Smooth muscle cell (in vitro differentiated cells): ENCODE data around the gene PLEKHG4B. TPM values are rescaled to one million over a fixed set of nuclear protein-coding genes. Genes with fewer than 3 reads are reported as not detected.

Source experiments
- DNase-seq: peaks from one replicate; lab custom pipeline; 2025; ENCODE audit not compliant: unreplicated experiment; lab: John Stamatoyannopoulos, UW
- H2AFZ ChIP-seq: fragments of 200-600 bp; sonication (generic); 2 replicates; pipeline ENCODE4 v1.6.0; 2016; ENCODE audit warnings: antibody characterized with exemption, low read depth, mild to moderate bottlenecking
- H3F3A ChIP-seq: fragments of 200-600 bp; sonication (generic); 2 replicates; pipeline ENCODE4 v1.6.0; 2017; ENCODE audit warnings: antibody characterized with exemption, low read depth
- H3K27ac ChIP-seq: fragments of 200-600 bp; sonication (generic); 2 replicates; pipeline ENCODE4 v1.5.1; 2016; ENCODE audit warnings: low read depth, mild to moderate bottlenecking
- H3K27me3 ChIP-seq: fragments of 200-600 bp; sonication (generic); 2 replicates; pipeline ENCODE4 v1.6.1; 2016; ENCODE audit warnings: low read depth, mild to moderate bottlenecking
- H3K36me3 ChIP-seq: fragments of 200-600 bp; sonication (generic); 2 replicates; pipeline ENCODE4 v1.5.1; 2016; ENCODE audit warnings: low read depth
- H3K4me1 ChIP-seq: fragments of 200-600 bp; sonication (generic); 2 replicates; pipeline ENCODE4 v1.5.1; 2016; ENCODE audit warnings: low read depth
- H3K4me2 ChIP-seq: fragments of 200-600 bp; sonication (generic); 2 replicates; pipeline ENCODE4 v1.6.0; 2016; ENCODE audit warnings: mild to moderate bottlenecking
- H3K4me3 ChIP-seq: fragments of 200-600 bp; sonication (generic); 2 replicates; pipeline ENCODE4 v1.5.1; 2016; ENCODE audit warnings: mild to moderate bottlenecking
- H3K79me2 ChIP-seq: fragments of 200-600 bp; sonication (generic); 2 replicates; pipeline ENCODE4 v1.6.0; 2016; ENCODE audit warnings: low read depth, mild to moderate bottlenecking
- H3K9ac ChIP-seq: fragments of 200-600 bp; sonication (generic); 2 replicates; pipeline ENCODE4 v1.6.0; 2016; ENCODE audit warnings: low read depth
- H3K9me3 ChIP-seq: fragments of 200-600 bp; sonication (generic); replicated peaks from 2 replicates; pipeline ENCODE4 v1.5.1; 2016; ENCODE audit warnings: low read depth
- H4K20me1 ChIP-seq: fragments of 200-600 bp; sonication (generic); 2 replicates; pipeline ENCODE4 v1.6.0; 2016; ENCODE audit warnings: low read depth
- CTCF ChIP-seq: fragments of 200-600 bp; sonication (generic); IDR thresholded peaks from 2 replicates; pipeline ENCODE4 v1.5.1; 2017; ENCODE audit warnings: borderline replicate concordance, mild to moderate bottlenecking, antibody characterized with exemption; ENCODE audit not compliant: insufficient read depth, poor library complexity, severe bottlenecking
- WGBS: methylation state at CpG from one replicate; pipeline ENCODE4 v1.1.7; 2016; ENCODE audit warnings: low lambda C conversion rate; 5-methylcytosine and 5-hydroxymethylcytosine counted together
- polyA plus RNA-seq: library from polyadenylated mRNA; unstranded; fragments of >200 nt; fragmentation: Nextera tagmentation; extraction: Ambion mirVana; gene quantifications from 2 replicates; pipeline ENCODE4 v1.2.1, GENCODE V29; 2016
- total RNA-seq: library from RNA; depleted of rRNA; stranded (reverse); fragments of >200 nt; gene quantifications from 2 replicates; pipeline ENCODE4 v1.2.3, GENCODE V29; 2014

The PLEKHG4B gene
- total and polyA plus RNA-seq, 2 experiments from 2014 or later: 6.3 to 12.1 TPM

- H3K27me3 ChIP-seq: no peaks in the 10 kb centered on the region
- peaks cover 3% of the 10 kb centered on the region for H3K4me1 ChIP-seq
- no peak within 1 kb of the TSS for H3K4me3 ChIP-seq
- no peaks in the 10 kb centered on the region for H3F3A ChIP-seq
- no peaks in the 10 kb centered on the region for H3K79me2 ChIP-seq
- 93% methylated on average over 44 of the region's 56 CpGs for WGBS
- no peak for TF ChIP-seq CTCF
- no peak within 1 kb of the TSS for H2AFZ ChIP-seq
- no peak for DNase-seq
- no peak within 1 kb of the TSS for H3K27ac ChIP-seq
- peaks cover 4% of the 10 kb centered on the region for H4K20me1 ChIP-seq
- no peak within 1 kb of the TSS for H3K4me2 ChIP-seq
- no peaks in the 10 kb centered on the region for H3K9me3 ChIP-seq
- no peak within 1 kb of the TSS for H3K9ac ChIP-seq
- no peaks in the 10 kb centered on the region for H3K36me3 ChIP-seq
Observed at GRCh38 chr5:191036-191948, 99.3 kb downstream of the PLEKHG4B start, which contains the start of gene LRRC14B. Gene LRRC14B (plus strand): TSS chr5:191495. CDS start chr5:191539, 44 bp downstream.

GRCh38 chr5:191949-192690 lies 100.2 kb downstream of the PLEKHG4B start:
- no peaks in the 10 kb centered on the region for H3K27me3 ChIP-seq
- H2AFZ ChIP-seq: no peak overlapping the region

GRCh38 chr5:192691-192969 lies 100.7 kb downstream of the PLEKHG4B start:
- no peaks in the 10 kb centered on the region for H3K36me3 ChIP-seq
- WGBS: 88% methylated on average over 9 of the region's 9 CpGs

More at GRCh38 chr5:191949-192690, 100.2 kb downstream of the PLEKHG4B start:
- H3K9ac ChIP-seq: no peak overlapping the region
- H3K79me2 ChIP-seq: no peaks in the 10 kb centered on the region
- peaks cover 4% of the 10 kb centered on the region for H4K20me1 ChIP-seq
- H3K4me1 ChIP-seq: peaks cover 3% of the 10 kb centered on the region
- H3K36me3 ChIP-seq: no peaks in the 10 kb centered on the region
- H3F3A ChIP-seq: no peaks in the 10 kb centered on the region
- no peak for DNase-seq
- H3K9me3 ChIP-seq: no peaks in the 10 kb centered on the region
- no peak for TF ChIP-seq CTCF
- 95% methylated on average over 42 of the region's 46 CpGs for WGBS
- no peak overlapping the region for H3K4me3 ChIP-seq
- no peak overlapping the region for H3K4me2 ChIP-seq
- no peak overlapping the region for H3K27ac ChIP-seq

More at GRCh38 chr5:192691-192969, 100.7 kb downstream of the PLEKHG4B start:
- no peak for TF ChIP-seq CTCF
- Histone ChIP-seq H3K4me3 (no peak overlapping the region), H3K4me2 (no peak overlapping the region), H3K27ac (no peak overlapping the region), H3K9me3 (no peaks in the 10 kb centered on the region), H3K79me2 (no peaks in the 10 kb centered on the region), H3K4me1 (peaks cover 3% of the 10 kb centered on the region), H2AFZ (no peak overlapping the region), H3F3A (no peaks in the 10 kb centered on the region), H4K20me1 (peaks cover 4% of the 10 kb centered on the region), H3K9ac (no peak overlapping the region), H3K27me3 (no peaks in the 10 kb centered on the region)
- DNase-seq: no peak
